Measurements from ENCODE around the gene FASTK.

The FASTK gene

DNA sequence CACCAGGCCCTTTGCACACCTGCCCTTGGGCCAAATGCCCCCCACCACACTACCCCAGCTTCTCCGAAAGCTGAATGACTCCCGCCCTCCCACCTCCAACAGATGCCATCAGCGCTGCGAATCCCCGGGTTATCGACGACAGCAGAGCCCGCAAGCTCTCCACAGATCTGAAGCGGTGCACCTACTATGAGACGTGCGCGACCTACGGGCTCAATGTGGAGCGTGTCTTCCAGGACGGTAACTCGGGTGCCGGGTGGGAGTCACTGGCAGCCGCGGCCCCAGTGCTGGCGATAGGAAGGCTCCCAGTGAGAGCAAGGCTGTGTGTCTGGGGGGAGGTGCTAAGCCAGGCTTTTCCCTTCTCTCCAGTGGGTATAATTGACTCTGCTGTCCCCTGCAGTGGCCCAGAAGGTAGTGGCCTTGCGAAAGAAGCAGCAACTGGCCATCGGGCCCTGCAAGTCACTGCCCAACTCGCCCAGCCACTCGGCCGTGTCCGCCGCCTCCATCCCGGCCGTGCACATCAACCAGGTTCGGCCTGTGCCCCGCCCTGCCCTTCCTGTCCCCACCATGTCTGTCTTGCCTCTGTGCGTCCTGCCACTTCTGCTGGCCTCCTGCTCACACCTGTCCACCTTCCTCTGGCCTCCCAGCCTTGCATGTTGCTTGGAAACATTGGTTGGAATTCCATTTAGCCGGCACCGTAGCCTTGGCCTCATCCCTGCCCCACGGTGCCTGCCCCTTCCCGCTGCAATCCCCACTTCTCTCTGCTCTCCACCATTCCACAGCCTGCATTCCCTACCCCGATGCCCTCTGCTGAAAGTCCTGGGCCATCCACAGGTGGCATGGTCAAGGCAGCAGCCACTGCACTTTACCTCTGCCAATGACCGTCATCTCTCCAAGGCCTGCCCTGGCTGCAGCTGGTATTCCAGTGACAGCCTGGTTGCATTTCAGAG is 37.8 kb upstream of the FASTK start:
- no peak for DNase-seq (ENCODE audit: low read depth)

DNA sequence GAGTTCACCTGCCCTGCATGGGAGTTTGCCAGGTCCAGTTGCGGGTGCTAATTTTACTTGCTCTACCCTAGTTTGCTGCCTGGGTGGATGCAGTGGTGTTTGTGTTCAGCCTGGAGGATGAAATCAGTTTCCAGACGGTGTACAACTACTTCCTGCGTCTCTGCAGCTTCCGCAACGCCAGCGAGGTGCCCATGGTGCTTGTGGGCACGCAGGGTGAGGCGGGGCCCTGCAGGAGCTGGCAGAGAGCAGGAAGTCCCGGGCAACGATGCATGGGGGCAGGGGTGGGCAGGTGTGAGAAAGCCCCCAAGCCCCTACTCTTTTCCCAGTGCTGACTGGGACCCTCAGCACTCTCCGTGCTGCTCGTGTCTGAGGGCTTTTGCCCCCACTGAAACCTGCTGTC is 37.0 kb upstream of the FASTK start:
- no peak for DNase-seq (ENCODE audit: low read depth)

DNA sequence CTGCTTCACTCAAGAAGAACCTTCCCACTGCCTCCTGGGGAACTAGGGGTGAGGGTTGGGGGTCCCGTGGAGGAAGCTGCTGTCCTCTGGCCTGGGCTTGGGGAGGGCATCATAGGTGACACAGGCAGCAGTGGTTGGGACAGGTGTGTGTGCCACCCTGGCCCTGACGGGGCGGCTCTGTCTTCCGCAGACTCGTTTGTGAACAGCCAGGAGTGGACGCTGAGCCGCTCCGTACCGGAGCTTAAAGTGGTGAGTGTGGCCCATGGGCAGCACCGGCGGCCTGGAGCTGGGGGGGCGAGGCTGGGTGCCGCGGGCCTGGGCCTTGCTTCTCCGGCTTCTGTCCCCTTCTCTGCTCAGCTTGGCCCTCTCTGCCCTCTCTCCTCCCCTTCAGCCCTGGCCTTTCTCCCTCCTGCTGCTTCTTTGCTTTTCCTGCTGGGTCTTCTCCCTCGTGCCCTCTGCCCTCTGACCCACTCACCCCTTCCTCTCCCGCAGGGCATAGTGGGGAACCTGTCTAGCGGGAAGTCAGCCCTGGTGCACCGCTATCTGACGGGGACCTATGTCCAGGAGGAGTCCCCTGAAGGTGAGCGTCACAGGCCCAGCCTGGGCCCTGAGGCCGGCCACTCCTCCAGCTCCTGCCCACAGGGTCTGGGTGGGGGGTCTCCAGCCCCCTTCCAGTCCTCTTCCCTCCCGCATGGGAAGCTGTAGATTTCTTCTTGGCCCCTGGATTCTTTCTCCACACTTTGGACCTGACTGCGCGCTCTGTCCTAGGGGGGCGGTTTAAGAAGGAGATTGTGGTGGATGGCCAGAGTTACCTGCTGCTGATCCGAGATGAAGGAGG is 36.2 kb upstream of the FASTK start:
- DNase-seq (ENCODE audit: low read depth), result no peak

DNA sequence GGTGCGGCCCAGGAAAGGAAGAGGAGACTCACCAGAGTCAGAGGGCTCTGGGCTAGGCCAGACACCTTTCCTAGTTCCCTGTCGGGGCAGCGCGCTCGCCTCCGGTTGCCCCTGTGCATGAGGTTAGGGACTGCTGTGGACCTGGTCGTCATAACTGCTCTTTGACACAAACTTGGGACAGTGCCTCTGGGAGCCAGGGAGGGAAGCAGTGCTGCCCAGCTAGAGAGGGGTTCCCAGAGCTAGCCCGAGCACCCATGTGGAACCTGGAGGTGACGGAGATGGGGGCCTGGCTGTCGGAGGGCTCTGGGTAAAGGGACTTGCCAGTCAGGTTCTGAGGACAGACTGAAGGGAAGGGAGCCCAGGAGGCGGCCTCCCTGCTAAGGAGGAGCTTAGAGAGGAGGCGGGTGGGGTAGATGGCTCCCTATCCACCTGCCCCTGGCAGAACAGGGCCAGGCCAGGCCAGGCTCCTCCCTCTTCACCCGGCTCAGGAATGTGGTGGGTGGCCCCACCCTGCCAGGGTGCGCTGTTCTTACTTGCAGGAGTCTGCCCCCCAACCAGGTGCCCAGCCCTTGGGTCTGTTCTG is 35.3 kb upstream of the FASTK start:
- DNase-seq (ENCODE audit: low read depth), result no peak

GRCh38 chr7:151115121-151115835 is 34.7 kb upstream of the FASTK start:
- DNase-seq (ENCODE audit: low read depth), result no peak

DNA sequence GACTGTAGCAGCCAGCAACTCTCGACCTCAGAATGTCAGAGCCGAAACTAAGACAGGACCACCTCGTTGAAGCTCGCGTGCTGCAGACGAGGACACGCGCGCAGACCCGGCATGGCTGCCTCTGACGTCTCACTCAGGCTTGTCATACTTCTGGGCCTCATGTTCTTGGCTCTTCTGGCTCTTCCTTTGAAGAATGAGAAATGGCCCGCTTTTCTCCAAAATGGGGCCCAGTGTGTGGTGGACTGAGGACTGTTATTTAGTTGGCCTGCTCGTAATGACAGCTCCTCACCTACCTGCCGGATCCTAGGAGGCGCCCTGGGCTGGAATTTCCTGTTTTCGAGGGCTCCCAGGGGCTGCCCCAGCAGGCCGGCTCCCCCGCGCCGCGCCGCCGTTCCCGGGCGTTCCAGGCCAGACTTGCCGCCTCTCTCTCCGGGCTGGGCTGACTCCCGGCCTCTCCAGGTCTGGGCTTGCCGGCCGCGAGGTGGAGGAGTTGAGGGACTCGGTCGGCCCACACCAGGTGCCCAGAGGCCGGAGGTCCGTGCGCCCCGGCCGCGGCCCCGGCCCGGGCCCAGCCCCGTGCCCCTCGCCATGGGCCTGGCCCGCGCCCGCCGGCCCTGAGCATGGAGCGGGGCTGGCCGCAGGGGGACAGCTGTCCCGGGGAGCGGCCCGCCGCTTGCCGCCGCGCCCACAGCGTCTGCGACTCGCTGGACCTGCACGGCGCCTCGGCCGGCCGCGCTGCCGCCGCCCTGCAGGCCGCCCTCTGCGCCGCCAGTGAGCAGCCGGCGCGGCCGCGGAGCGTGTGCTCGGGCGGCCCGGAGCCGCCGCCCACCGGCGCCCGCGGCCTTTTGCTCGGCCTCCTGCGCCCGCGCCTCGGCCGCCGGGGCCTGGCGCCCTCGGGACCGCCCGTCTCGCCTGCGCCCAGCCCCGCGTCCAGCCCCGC is 33.8 kb upstream of the FASTK start:
- DNase-seq (ENCODE audit: low read depth), result no peak

GRCh38 chr7:151113344-151114150 is 32.9 kb upstream of the FASTK start:
- DNase-seq (ENCODE audit: low read depth), result no peak

DNA sequence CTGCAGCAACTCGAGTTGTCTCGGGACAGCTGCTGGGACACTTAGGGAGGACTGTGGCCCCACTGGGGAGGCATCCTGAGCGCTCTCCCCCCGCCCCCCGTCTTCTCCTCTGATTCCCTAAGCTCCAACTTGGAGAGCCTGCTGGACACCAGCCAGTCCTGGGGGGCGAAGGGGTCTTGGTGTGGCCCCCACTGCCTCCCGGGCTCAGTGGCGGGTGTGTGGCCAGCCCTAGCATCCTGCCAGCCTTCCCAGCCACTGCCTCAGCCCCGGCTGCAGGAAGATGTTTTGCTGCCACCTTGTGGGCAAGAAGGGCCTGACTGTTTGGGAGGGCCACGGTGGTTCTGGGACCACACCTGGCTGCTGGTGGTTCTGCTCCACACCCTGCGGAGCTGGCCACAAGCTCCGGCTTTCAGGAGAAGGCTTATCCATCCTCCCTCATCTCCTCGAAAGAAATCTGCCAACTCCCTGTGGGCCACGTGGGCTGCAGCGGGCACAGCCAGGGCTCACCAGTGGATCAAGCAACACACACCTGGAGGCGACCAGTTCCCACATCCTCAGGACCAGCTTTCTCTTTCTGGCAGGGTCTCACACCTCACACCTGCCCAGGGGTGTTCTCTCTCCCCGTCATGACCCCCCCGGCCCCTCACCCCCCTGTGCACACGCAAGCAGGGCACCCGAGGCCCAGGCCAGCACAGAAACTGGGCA is 30.5 kb upstream of the FASTK start:
- DNase-seq (ENCODE audit: low read depth), result no peak

GRCh38 chr7:151110236-151110940 is 29.8 kb upstream of the FASTK start:
- no peak for DNase-seq (ENCODE audit: low read depth)

DNA sequence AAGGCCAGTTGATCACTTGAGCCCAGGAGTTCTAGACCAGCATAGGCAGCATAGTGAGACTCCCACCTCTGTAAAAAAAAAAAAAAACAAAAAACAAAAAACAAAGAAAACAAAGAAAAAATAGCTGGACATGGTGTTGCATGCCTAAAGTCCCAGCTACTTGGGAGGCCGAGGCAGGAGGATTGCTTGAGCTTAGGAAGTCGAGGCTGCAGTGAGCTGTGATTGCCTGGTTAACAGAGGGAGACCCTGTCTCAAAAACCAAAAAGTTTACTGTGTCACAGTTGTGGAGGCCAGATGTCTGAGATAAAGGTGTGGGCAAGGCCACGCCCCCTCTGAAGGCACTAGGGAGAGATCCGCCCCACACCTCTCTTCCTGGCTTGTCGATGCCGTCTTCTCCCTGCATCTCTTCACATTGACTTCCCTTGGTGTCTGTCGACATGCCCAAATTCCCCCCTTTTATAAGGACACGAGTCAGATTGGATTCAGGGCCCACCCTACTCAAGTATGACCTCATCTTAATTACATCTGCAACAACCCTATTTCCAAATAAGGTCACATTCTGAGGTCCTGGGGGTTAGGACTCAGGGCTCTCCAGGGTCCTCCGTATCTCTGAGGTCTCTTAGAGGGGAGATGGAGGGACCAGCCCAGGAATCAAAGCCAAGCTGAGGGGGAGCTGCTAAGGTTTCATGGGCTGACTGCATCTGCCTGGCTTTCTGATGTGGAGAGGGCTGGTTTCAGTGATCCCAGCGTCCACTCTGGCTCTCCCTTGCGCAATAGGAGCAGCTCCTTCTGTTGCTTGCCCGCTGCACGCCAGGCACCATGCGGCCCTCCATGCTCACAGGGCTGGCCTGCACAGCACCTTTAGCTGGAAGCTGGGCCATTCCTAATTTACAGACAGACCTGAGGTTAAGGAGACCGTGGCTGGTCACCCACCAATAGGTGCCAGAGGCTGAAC is 28.8 kb upstream of the FASTK start:
- no peak for DNase-seq (ENCODE audit: low read depth)

GRCh38 chr7:151107882-151108281 is 27.3 kb upstream of the FASTK start:
- DNase-seq (ENCODE audit: low read depth), result no peak

DNA sequence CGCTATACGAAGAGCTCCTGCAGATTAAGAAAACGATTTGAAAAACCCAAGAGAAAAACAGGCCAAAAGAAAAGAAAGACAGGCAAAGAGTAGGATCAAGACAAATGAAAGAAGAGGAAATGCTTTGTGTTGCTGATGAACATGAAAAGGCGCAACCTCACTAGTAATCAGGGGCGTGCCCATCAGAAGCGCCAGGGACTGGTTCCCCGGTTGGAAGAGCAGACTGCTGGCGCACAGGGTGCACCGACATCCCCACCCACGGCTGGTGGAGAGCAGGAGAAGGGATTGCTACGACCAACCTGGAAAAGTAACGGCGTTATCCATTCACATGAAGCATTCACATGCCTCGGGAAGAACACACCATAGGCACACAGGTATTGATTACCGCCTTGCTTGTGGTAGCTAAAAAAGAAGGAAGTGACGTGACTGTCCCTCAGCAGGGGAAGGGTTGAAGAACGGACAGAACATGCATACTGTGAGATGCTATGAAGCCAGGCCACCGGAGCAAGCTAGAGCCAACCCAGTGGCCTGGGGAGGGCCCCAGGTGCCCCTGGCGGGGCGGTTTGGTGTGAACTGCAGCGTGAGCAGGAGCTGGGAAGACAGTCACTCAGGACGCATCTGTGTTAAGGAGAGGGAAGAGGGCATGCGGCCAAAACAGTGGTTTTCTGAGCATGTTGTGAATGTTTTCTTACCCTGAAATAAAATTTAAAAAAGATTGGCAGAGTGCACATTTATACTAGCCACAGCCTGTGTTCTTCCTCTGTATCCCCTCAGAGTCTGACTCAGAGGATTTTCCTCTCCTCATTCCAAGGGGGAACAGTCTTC is 24.0 kb upstream of the FASTK start:
- no peak for DNase-seq (ENCODE audit: low read depth)

DNA sequence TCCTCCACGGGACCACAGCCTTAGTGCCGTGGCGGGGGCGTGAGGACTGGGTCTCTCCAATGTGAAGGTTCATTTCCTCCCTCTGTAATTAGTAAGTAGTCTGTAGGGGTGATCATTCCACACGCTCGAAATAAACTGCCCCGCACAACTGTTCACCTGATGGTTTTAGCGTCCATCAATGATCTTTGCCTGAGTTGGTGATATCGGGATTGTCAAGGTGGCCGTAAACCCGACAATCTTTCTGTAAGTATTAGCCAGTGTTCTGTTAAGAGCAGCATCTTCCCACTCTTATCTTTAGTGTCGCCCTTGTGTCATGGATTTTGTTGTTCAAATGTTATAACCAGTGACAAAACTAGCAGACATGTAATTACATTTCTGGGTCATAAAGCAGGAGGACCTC is 23.4 kb upstream of the FASTK start:
- no peak for DNase-seq (ENCODE audit: low read depth)

DNA sequence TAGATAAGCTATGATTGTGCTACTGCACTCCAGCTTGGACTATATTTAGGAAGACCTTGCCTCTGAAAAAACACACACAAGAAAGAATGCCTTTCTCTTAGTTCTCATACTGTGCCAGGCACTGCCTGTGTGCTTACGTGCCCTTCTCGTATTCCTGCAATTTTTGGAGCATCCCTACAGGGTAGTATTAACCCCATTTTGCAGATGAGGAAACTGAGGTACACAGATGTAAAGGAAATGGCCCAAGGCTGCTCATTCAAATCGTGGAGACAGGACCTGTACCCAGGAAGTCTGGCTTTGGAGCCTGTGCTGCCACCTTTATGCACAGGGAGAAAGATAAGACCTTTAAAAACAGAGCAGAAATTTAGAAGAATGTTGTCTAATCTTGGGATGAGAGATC is 22.4 kb upstream of the FASTK start:
- no peak for DNase-seq (ENCODE audit: low read depth)

- DNase-seq (ENCODE audit: low read depth), result no peak
Observed at GRCh38 chr7:151101621-151102396, 21.2 kb upstream of the FASTK start.

- no peak for DNase-seq (ENCODE audit: low read depth)
Observed at GRCh38 chr7:151100921-151101320, 20.3 kb upstream of the FASTK start.
